ENCODE results near the gene DUSP18.

GRCh38 chr22:30702856-30703255, 35.2 kb upstream of the DUSP18 start:
- no peak for TF ChIP-seq EZH2 (IDR thresholded peaks at IDR 0.05; ENCODE audit: borderline replicate concordance, low read depth, low read length, severe bottlenecking)
- TF ChIP-seq CTCF (IDR thresholded peaks at IDR 0.05; ENCODE audit: borderline replicate concordance, extremely low read depth, low read length, poor library complexity, severe bottlenecking) = no peak
